ENCODE measurements around the gene MED13L.

Gene MED13L

GRCh38 chr12:116106870-116107269 is 170.6 kb downstream of the MED13L start:
- no peak for DNase-seq (ENCODE audit: low spot score)
- TF ChIP-seq CTCF (IDR thresholded peaks at IDR 0.05; ENCODE audit: extremely low read depth, missing control alignments): no peak

- no peak for TF ChIP-seq CTCF (IDR thresholded peaks at IDR 0.05; ENCODE audit: extremely low read depth, missing control alignments)
- DNase-seq (ENCODE audit: low spot score): no peak
These were observed 173.2 kb downstream of the MED13L start for GRCh38 chr12:116104167-116104767.

- DNase-seq (ENCODE audit: low spot score): no peak
- no peak for TF ChIP-seq CTCF (IDR thresholded peaks at IDR 0.05; ENCODE audit: extremely low read depth, missing control alignments)
These were observed 175.5 kb downstream of the MED13L start for GRCh38 chr12:116101991-116102390.

GRCh38 chr12:116099652-116100432 is 177.7 kb downstream of the MED13L start:
- TF ChIP-seq CTCF (IDR thresholded peaks at IDR 0.05; ENCODE audit: extremely low read depth, missing control alignments): no peak
- DNase-seq (ENCODE audit: low spot score): no peak

- DNase-seq (ENCODE audit: low spot score): no peak
- TF ChIP-seq CTCF (IDR thresholded peaks at IDR 0.05; ENCODE audit: extremely low read depth, missing control alignments): no peak
These were observed 180.6 kb downstream of the MED13L start for GRCh38 chr12:116096874-116097273.

- TF ChIP-seq CTCF (IDR thresholded peaks at IDR 0.05; ENCODE audit: extremely low read depth, missing control alignments): no peak
- no peak for DNase-seq (ENCODE audit: low spot score)
These were observed 183.0 kb downstream of the MED13L start for GRCh38 chr12:116094475-116094874.

- no peak for DNase-seq (ENCODE audit: low spot score)
- TF ChIP-seq CTCF (IDR thresholded peaks at IDR 0.05; ENCODE audit: extremely low read depth, missing control alignments): no peak
These were observed 183.6 kb downstream of the MED13L start for GRCh38 chr12:116093915-116094314.

Measured in GM20000 (cell line).